PFSK-1 (cell line): ENCODE measurements around the gene RPP30.

Experiments
- FOXP2 ChIP-seq: optimal IDR thresholded peaks from 2 replicates; pipeline ENCODE3; 2011; ENCODE audit warnings: borderline replicate concordance, control low read depth, inconsistent platforms; ENCODE audit not compliant: insufficient read depth; ENCODE audit errors: extremely low read length, extremely low read depth
- POLR2AphosphoS5 ChIP-seq: IDR thresholded peaks from 2 replicates; pipeline ENCODE4 v1.6.1; 2012; ENCODE audit warnings: low read depth, mild to moderate bottlenecking, control low read depth, low read length, moderate library complexity
- REST ChIP-seq, 2 experiments: IDR thresholded peaks; 2 replicates each; pipeline versions ENCODE4 v1.6.1 to v1.8.0; 2011 to 2012; ENCODE audit warnings: low read depth in 2 of 2, low read length in 2 of 2, control low read depth in 1 of 2, inconsistent platforms in 1 of 2, mild to moderate bottlenecking in 1 of 2, moderate library complexity in 1 of 2; ENCODE audit not compliant: insufficient read depth in 1 of 2
- SIN3A ChIP-seq: IDR thresholded peaks from 2 replicates; pipeline ENCODE4 v1.6.1; 2012; ENCODE audit warnings: mild to moderate bottlenecking, low read length, moderate library complexity, borderline replicate concordance; ENCODE audit not compliant: insufficient read depth
- TAF1 ChIP-seq: IDR thresholded peaks from 2 replicates; pipeline ENCODE4 v1.6.1; 2012; ENCODE audit warnings: low read length, control low read depth, borderline replicate concordance; ENCODE audit not compliant: insufficient read depth

Gene RPP30

GRCh38 chr10:90919683-90920574, 48.2 kb downstream of the RPP30 start:
- TF ChIP-seq TAF1 = no peak

- TF ChIP-seq FOXP2 = no peak
- no peak for TF ChIP-seq SIN3A
- no peak for TF ChIP-seq REST (IDR thresholded peaks at IDR 0.05; ENCODE audit: insufficient read depth in 1 of 2, low read depth in 2 of 2, low read length in 2 of 2)
- TF ChIP-seq POLR2AphosphoS5 = no peak
Observed at GRCh38 chr10:90920986-90921666, 49.4 kb downstream of the RPP30 start, which contains the start of gene ANKRD1. Gene ANKRD1, minus strand, starts transcription at chr10:90921087. Its CDS starts 60 bp downstream, at chr10:90921027.

GRCh38 chr10:90921906-90922305, 50.1 kb downstream of the RPP30 start:
- no peak for TF ChIP-seq TAF1
- no peak for TF ChIP-seq FOXP2
- no peak for TF ChIP-seq POLR2AphosphoS5
- no peak for TF ChIP-seq REST (IDR thresholded peaks at IDR 0.05; ENCODE audit: insufficient read depth in 1 of 2, low read depth in 2 of 2, low read length in 2 of 2)
- no peak for TF ChIP-seq SIN3A

GRCh38 chr10:90923111-90923731, 51.4 kb downstream of the RPP30 start:
- TF ChIP-seq SIN3A (no peak), REST (IDR thresholded peaks at IDR 0.05; ENCODE audit: insufficient read depth in 1 of 2, low read depth in 2 of 2, low read length in 2 of 2) (no peak), TAF1 (no peak), POLR2AphosphoS5 (no peak), FOXP2 (no peak)

- TF ChIP-seq FOXP2 (no peak), REST (IDR thresholded peaks at IDR 0.05; ENCODE audit: insufficient read depth in 1 of 2, low read depth in 2 of 2, low read length in 2 of 2) (no peak), POLR2AphosphoS5 (no peak), TAF1 (no peak), SIN3A (no peak)
Observed at GRCh38 chr10:90924552-90924951, 52.8 kb downstream of the RPP30 start.
